NCI-H1694 (cell line): ENCODE measurements around the gene ABCG2.
"Not testable (repeated sequence)": the region's sequence is repeated elsewhere in the genome, so short reads cannot be mapped to it uniquely, and the experiment has no call there.

Experiments used
- DNase-seq: peaks from one replicate; lab custom pipeline; 2025; lab: John Stamatoyannopoulos, UW

Gene ABCG2

GRCh38 chr4:88163336-88163735 lies 4.9 kb upstream of the ABCG2 start:
- no peak for DNase-seq

GRCh38 chr4:88162626-88163025 lies 4.2 kb upstream of the ABCG2 start:
- DNase-seq, result no peak

DNA sequence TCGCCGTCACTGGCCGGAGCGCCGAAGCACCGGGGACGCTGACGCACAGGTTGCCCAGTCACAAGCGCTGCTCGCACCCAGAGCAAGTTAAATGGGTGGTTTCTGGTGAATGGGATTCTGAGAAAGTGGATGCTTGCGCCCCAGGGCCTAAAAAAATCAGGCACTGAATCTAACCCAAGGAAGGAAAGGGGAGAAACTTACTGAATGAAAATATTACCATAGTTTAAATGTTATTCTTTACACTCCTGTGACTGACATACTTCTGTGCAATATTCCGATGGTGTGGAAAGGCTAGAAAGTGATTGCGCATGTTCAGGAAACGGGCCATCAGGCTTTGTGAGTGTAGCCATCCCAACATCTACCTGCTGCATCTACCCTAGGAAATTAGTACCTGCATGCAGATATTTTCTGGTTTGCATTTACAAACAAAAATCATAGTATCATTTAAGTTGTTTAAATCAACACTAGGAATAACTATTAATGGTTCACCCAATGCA lies 838 bp upstream of the ABCG2 start:
- no peak for DNase-seq

DNA sequence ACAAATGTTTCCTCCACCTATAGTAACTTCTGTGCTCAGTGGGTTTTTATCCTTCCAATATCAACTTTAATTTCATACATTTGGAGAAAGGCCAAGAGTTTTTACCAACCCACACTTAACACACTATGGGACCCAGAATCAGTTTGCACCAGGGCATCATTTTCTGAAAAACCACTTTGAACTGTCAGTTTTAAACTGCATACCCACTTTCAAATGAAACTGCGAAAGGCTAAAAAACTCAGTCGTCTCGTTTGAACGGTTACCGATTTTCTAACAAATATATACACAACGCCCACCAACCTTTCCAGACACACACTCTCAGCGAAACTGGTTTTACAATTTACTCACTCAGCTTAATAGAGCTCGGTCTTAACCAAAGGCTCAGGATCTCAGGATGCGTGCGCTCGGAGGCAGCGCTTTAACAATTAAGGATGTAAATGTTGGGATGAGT lies 376 bp downstream of the ABCG2 start:
- no peak for DNase-seq

DNA sequence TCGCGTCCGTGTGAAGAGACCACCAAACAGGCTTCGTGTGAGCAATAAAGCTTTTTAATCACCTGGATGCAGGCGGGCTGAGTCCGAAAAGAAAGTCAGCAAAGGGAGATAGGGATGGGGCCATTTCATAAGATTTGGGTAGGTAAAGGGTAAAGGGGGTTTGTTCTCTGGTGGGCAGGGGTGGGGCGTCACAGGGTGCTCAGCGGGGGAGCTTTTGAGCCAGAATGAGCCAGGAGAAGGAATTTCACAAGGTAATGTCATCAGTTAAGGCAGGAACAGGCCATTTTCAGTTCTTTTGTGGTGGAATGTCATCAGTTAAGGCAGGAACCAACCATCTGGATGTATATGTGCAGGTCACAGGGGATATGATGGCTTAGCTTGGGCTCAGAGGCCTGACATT lies 6.1 kb downstream of the ABCG2 start:
- not testable (repeated sequence) for DNase-seq

GRCh38 chr4:88148560-88148959 lies 9.9 kb downstream of the ABCG2 start:
- no peak for DNase-seq

- no peak for DNase-seq
Measured at GRCh38 chr4:88147799-88148217, 10.6 kb downstream of the ABCG2 start.

- no peak for DNase-seq
Measured at GRCh38 chr4:88146891-88147290, 11.5 kb downstream of the ABCG2 start.

- no peak for DNase-seq
Measured at GRCh38 chr4:88144866-88145300, 13.6 kb downstream of the ABCG2 start.

DNA sequence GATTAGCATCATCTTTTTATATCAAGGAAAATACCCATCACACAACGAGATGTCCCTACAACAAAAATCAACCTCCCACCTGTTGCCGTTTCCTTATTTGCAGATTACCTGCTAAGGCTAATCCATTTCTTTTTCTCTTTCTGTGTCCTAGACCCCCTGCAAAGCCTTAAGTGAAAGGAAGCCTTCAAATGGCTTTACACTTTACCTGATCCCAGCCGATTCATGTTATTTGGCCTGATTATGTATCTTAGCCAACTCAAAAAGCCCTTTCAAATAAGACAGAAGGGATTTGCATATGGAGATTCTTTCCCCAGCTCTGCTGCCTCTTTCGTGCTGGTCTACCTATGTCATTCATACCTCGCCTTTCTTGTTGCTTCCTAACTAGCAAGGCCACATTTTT lies 14.4 kb downstream of the ABCG2 start:
- no peak for DNase-seq

DNA sequence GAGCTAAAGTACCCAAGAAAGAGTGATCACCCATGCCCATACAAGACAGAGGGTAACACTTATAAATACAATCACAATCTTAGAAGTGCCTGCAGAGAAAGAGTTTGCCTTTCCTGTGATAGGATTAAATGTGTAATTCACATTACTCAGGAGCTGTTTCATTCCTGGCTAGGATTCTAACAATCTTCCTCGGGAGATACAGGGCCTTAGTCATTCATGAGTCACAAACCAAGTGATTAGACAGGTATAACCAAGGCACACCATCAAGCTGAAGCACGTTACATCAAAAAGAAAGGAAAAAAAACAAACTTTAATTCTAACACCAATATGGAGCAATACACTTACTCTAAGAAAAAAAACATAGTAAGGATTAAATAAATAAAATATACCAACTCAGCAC lies 14.9 kb downstream of the ABCG2 start:
- no peak for DNase-seq

DNA sequence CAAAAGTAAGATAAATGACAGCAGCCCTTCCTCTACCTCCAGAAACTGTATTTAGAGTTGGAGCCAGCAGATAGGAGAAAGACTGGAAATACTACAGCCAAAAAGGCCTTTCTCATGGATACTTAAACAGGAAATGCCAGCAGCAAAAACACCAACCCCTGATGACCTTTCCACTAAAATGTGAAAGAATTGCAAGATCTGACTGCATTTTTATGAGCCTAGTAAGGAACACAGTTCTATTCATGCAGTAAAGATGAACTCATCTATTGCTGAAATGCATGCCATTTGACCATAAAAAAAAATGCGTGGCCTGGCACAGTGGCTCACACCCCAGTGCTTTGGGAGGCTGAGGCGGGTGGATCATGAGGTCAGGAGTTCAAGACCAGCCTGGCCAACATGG lies 19.9 kb downstream of the ABCG2 start:
- DNase-seq, result no peak

- DNase-seq, result no peak
Measured at GRCh38 chr4:88137112-88137511, 21.3 kb downstream of the ABCG2 start.

DNA sequence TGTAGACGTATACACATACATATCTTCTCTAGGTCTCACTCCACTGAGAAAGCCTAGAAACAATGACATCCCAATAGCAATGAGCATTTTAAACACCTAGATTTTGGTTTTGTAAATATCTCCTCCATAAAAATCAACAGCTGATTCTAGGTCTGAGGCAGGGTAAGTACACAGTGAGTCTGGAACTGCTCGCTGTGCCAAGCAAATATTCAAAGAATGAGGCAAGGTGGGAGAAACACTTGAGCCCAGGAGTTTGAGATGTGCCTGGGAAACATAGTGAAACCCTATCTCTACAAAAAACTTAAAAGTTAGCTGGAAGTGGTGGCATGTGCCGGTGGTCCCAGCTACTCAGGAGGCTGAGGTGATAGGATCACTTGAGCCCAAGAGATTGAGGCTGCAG lies 22.2 kb downstream of the ABCG2 start:
- no peak for DNase-seq

- no peak for DNase-seq
Measured at GRCh38 chr4:88135356-88135663, 23.1 kb downstream of the ABCG2 start.

- DNase-seq, result no peak
Measured at GRCh38 chr4:88134536-88135355, 23.7 kb downstream of the ABCG2 start.

GRCh38 chr4:88134111-88134510 lies 24.3 kb downstream of the ABCG2 start:
- no peak for DNase-seq

DNA sequence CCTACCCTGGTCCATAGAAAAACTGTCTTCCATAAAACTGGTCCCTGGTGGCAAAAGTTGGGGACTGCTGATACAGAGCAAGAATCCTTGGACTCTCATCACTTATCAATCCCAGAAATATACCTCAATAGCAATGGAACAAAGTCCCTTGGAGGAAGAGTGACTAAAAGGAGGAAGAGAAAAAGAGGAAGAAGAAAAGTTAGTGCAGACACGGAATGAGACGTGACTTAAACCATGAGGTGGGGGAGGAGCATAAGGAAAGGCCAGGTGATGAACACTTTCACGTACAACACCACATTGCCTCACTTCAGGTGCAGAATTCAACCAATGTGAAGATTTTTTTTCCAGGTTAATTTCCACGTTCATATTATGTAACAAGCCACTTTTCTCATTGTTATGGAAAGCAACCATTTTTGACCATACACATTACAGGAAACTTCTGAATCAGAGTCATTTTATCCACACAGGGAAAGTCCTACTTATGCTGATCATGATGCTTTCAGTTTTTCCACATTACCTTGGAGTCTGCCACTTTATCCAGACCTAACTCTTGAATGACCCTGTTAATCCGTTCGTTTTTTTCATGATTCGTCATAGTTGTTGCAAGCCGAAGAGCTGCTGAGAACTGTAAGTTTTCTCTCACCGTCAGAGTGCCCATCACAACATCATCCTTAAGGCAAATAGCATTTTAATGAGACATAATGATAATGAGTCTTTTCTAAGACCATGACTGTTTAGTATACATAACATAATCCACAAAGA lies 27.7 kb downstream of the ABCG2 start:
- DNase-seq, result no peak

GRCh38 chr4:88130003-88130402 lies 28.4 kb downstream of the ABCG2 start:
- no peak for DNase-seq

DNA sequence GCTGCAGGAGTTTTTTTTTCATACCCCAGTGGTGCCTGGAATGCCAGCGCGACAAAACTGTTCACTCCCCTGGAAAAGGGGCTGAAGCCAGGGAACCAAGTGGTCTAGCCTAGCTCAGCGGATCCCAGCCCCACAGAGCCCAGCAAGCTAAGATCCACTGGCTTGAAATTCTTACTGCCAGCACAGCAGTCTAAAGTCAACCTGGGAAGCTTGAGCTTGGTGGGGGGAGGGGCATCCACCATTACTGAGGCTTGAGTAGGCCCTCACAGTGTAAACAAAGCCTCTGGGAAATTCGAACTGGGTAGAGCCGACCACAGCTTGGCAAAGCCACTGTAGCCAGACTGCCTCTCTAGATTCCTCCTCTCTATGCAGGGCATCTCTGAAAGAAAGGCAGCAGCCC lies 36.2 kb downstream of the ABCG2 start:
- not testable (repeated sequence) for DNase-seq

- no peak for DNase-seq
Measured at GRCh38 chr4:88119943-88120342, 38.5 kb downstream of the ABCG2 start.

DNA sequence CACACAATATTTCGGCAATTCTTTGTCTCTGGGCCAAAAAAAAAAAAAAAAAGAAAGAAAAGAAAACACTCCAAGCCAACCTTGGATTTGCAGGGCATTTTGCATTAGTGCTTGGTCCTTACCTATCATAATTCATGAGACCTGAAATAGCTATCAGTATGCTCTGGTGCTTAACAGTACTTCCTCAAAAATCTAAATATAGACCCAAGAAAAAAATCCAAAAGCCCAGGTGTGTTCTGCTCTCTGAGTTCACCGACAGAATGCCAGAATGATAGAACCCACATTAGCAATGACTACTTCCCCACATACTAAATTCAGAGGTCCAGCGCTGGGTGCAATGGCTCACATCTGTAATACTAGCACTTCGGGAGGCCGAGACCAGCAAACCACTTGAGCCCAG lies 42.9 kb downstream of the ABCG2 start:
- DNase-seq, result no peak

- DNase-seq, result no peak
Measured at GRCh38 chr4:88112856-88113255, 45.6 kb downstream of the ABCG2 start.
